Peyer's patch (tissue), 4 donors: ENCODE data around the gene ZNF608. TPM values are rescaled to one million over a fixed set of nuclear protein-coding genes. Genes with fewer than 3 reads are reported as not detected.

Experiments used
- DNase-seq, 3 donors: peaks; one replicate each; pipeline ENCODE4 v3.0.0-alpha.2; 2017 to 2019
- H3K27ac ChIP-seq, 4 donors: fragments of 200-600 bp; sonication (generic); one replicate each; pipeline ENCODE4 v1.5.1; 2016 to 2019
- H3K27me3 ChIP-seq, 2 donors: fragments of 200-600 bp; sonication (generic); one replicate each; pipeline ENCODE4 v1.5.1; 2019
- H3K36me3 ChIP-seq, 3 donors: fragments of 200-600 bp; sonication (generic); one replicate each; pipeline ENCODE4 v1.5.1; 2016 to 2019
- H3K4me1 ChIP-seq, 4 donors: fragments of 200-600 bp; sonication (generic); one replicate each; pipeline ENCODE4 v1.5.1; 2016 to 2019
- H3K4me3 ChIP-seq, 4 donors: fragments of 200-600 bp; sonication (generic); 1 replicate in 3 of 4; 2 replicates in 1 of 4; pipeline ENCODE4 v1.5.1; 2016 to 2019; ENCODE audit warnings: mild to moderate bottlenecking in 1 of 4
- H3K9me3 ChIP-seq, 4 donors: fragments of 200-600 bp; sonication (generic); one replicate each; pipeline ENCODE4 v1.5.1; 2016 to 2019; ENCODE audit warnings: mild to moderate bottlenecking in 1 of 4
- CTCF ChIP-seq, 6 experiments: fragments of 450-650 bp in 4 of 6; fragments of 200-600 bp in 2 of 6; sonication (generic) in 1 of 6; IDR thresholded peaks; one replicate each; pipeline ENCODE4 v1.5.1; 2017 to 2019; ENCODE audit warnings: antibody characterized with exemption in 6 of 6, mild to moderate bottlenecking in 3 of 6, moderate library complexity in 1 of 6
- POLR2A ChIP-seq, 2 donors: fragments of 450-650 bp; IDR thresholded peaks; one replicate each; pipeline ENCODE4 v1.5.1; 2017; ENCODE audit warnings: antibody characterized with exemption in 2 of 2, mild to moderate bottlenecking in 2 of 2, moderate library complexity in 2 of 2
- total RNA-seq, 4 donors: library from RNA; depleted of rRNA; stranded (reverse); fragments of >200 nt; gene quantifications; one replicate each; pipeline ENCODE4 v1.1.0, GENCODE V29; 2016

The ZNF608 gene
- total RNA-seq, 4 donors from 2014 or later = 19.8 to 85.8 (median 35.3) TPM

GRCh38 chr5:124746916-124747790 lies 714 bp upstream of the ZNF608 start:
- Histone ChIP-seq H3K9me3 (no peaks in the 10 kb centered on the region), H3K36me3 (no peaks in the 10 kb centered on the region), H3K4me1 (peaks cover 0 to 12% (median 0%) of the 10 kb centered on the region in 4 donors), H3K27me3 (no peaks in the 10 kb centered on the region), H3K4me3 (peak overlapping the region; percentile 37 to 75 (median 57)), H3K27ac (peak overlapping the region; percentile 80 to 94 (median 85))
- peak; percentile 62 to 87 (median 70) for DNase-seq
- TF ChIP-seq CTCF (IDR thresholded peaks at IDR 0.05) = no peak
- TF ChIP-seq POLR2A (IDR thresholded peaks at IDR 0.05) = peak in 1 of 2 donors; percentile 10

GRCh38 chr5:124745007-124745927 lies 1.2 kb downstream of the ZNF608 start:
- no peak for TF ChIP-seq CTCF (IDR thresholded peaks at IDR 0.05)
- no peak for TF ChIP-seq POLR2A (IDR thresholded peaks at IDR 0.05)
- Histone ChIP-seq H3K4me3 (peak overlapping the region; percentile 37 to 75 (median 57)), H3K4me1 (peaks cover 0 to 24% (median 0%) of the 10 kb centered on the region in 4 donors), H3K9me3 (no peaks in the 10 kb centered on the region), H3K36me3 (no peaks in the 10 kb centered on the region), H3K27me3 (no peaks in the 10 kb centered on the region), H3K27ac (peak overlapping the region; percentile 80 to 94 (median 85))
- no peak for DNase-seq

GRCh38 chr5:124744170-124744971 lies 2.1 kb downstream of the ZNF608 start:
- peaks cover 0 to 21% (median 0%) of the 10 kb centered on the region in 4 donors for H3K4me1 ChIP-seq
- TF ChIP-seq CTCF (IDR thresholded peaks at IDR 0.05) = peak in 1 of 6 experiments; percentile 25
- TF ChIP-seq POLR2A (IDR thresholded peaks at IDR 0.05) = no peak

GRCh38 chr5:124743602-124744169 lies 2.8 kb downstream of the ZNF608 start:
- H3K27ac ChIP-seq = peak overlapping the region; percentile 80 to 94 (median 85)
- H3K36me3 ChIP-seq = no peaks in the 10 kb centered on the region
- H3K27me3 ChIP-seq = no peaks in the 10 kb centered on the region
- TF ChIP-seq POLR2A (IDR thresholded peaks at IDR 0.05) = peak; percentile 14 to 63
- TF ChIP-seq CTCF (IDR thresholded peaks at IDR 0.05) = no peak
- H3K4me1 ChIP-seq = peaks cover 0 to 23% (median 0%) of the 10 kb centered on the region in 4 donors
- no peaks in the 10 kb centered on the region for H3K9me3 ChIP-seq
- peak; percentile 54 to 79 (median 69) for DNase-seq
- H3K4me3 ChIP-seq = peak overlapping the region; percentile 43 to 75 (median 60)

More at GRCh38 chr5:124744170-124744971, 2.1 kb downstream of the ZNF608 start:
- Histone ChIP-seq H3K27me3 (no peaks in the 10 kb centered on the region), H3K27ac (peak overlapping the region; percentile 80 to 94 (median 85)), H3K9me3 (no peaks in the 10 kb centered on the region), H3K36me3 (no peaks in the 10 kb centered on the region), H3K4me3 (peak overlapping the region; percentile 43 to 75 (median 60))
- DNase-seq = peak; percentile 52 to 83 (median 78)
